Endometrial microvascular endothelial cells (primary cell): ENCODE results near the gene CCSAP. TPM values are rescaled to one million over a fixed set of nuclear protein-coding genes. Genes with fewer than 3 reads are reported as not detected.
"Not testable (repeated sequence)": the region's sequence is repeated elsewhere in the genome, so short reads cannot be mapped to it uniquely, and the experiment has no call there.

Experiments
- in situ Hi-C: cut with HindIII; loops from 2 replicates; pipeline ENCODE4 v1.10.0; 2017; ENCODE audit warnings: low sequenced_read_pairs, low pct_unique_long_range_greater_than_20kb; ENCODE audit errors: inconsistent ontology term
- total RNA-seq: library from RNA; depleted of rRNA; stranded (reverse); fragments of >200 nt; gene quantifications from one replicate; pipeline ENCODE4 v1.2.3, GENCODE V29; 2015; ENCODE audit errors: inconsistent ontology term

The CCSAP gene, protein sequence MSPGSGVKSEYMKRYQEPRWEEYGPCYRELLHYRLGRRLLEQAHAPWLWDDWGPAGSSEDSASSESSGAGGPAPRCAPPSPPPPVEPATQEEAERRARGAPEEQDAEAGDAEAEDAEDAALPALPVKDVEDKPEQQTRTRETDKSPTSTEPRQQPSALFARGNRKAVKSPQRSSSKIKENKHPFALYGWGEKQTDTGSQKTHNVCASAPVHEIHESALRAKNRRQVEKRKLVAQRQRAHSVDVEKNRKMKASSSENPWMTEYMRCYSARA
- total RNA-seq, result 7.6 TPM

DNA sequence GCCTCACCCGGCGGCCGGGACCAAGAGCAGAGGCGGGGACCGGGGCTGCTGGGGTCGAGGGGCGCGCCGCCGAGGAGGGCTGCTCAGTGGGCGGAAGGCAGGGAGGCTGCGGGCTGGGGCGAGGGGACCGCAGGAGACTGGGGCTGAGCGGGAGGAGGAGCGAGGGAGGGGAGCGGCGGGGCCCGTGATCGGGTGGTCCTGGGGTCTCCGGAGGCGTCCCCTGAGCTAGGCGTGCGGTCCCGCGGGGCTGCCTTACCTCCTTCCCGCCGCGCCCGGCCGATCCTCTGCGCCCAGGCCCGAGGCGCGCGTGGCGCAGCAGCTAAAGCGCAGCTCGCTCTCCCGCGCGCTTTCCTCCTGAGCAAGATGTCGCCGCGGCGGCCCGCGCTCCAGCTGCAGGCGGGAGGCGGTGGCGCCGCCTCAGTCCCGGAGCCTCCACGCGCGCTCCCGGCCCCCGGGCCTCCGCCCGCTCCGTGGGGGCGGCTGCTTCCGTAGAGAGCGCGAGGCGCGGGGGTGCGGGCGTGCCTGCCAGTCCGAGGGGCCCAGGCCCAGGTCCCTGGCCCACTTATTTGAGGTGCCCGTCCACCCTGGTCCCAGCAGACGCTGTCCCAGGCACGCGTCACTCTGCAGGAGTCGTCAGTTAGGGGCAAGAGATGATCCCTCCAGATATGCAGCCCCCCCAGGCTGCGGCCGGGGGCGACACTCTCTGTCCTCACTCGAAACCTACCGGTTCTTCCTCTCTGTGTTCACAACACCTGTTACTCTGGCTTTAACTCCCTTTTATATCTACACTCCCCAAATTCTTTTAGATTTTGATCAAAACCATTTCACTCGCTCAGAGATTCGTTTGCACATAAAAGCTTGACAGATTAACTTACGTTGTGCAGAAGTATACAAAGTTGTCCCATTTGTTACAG is at the start of gene CCSAP:
Gene CCSAP, minus strand, starts transcription at position 392 of the 914 bp plus-strand sequence. CDS start 582 bp downstream, outside the sequence.
- in situ Hi-C loops, result loop anchor here (25.0 kb wide), 1 partner anchor 94 kb away; the partner anchor contains the start of gene ACTA1

GRCh38 chr1:229390130-229390529 is 47.3 kb upstream of the CCSAP start:
- in situ Hi-C loops, result no loop called here

GRCh38 chr1:229388897-229389580 is 46.2 kb upstream of the CCSAP start:
- in situ Hi-C loops, result no loop called here

- in situ Hi-C loops, result no loop called here
Observed at GRCh38 chr1:229385853-229386456, 43.1 kb upstream of the CCSAP start.

GRCh38 chr1:229384822-229385221 is 42.0 kb upstream of the CCSAP start:
- in situ Hi-C loops, result no loop called here

DNA sequence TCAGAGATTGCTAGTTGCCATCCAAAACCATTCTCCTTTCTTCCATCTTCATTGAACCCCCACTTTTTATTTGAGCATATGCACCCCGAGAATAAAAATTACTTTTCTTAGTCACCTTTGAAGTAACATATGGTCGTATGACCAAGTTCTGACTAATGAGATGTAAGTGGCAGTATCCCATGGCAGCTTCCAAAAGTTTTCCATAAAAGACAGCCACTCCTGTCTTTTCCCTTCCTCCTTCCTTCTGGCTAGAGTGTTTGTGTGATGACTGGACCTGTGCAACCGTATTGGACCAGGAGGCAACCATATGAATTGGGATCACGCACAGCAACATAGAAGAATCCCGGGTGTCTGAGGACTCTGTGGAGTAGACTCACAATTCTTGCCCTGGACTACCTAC is 41.1 kb upstream of the CCSAP start:
- in situ Hi-C loops, result no loop called here

- in situ Hi-C loops, result no loop called here
Observed at GRCh38 chr1:229383188-229383587, 40.3 kb upstream of the CCSAP start.

- in situ Hi-C loops, result no loop called here
Observed at GRCh38 chr1:229381234-229381633, 38.4 kb upstream of the CCSAP start.

GRCh38 chr1:229380536-229381160 is 37.8 kb upstream of the CCSAP start:
- in situ Hi-C loops, result no loop called here

GRCh38 chr1:229379846-229380245 is 37.0 kb upstream of the CCSAP start:
- in situ Hi-C loops, result no loop called here

DNA sequence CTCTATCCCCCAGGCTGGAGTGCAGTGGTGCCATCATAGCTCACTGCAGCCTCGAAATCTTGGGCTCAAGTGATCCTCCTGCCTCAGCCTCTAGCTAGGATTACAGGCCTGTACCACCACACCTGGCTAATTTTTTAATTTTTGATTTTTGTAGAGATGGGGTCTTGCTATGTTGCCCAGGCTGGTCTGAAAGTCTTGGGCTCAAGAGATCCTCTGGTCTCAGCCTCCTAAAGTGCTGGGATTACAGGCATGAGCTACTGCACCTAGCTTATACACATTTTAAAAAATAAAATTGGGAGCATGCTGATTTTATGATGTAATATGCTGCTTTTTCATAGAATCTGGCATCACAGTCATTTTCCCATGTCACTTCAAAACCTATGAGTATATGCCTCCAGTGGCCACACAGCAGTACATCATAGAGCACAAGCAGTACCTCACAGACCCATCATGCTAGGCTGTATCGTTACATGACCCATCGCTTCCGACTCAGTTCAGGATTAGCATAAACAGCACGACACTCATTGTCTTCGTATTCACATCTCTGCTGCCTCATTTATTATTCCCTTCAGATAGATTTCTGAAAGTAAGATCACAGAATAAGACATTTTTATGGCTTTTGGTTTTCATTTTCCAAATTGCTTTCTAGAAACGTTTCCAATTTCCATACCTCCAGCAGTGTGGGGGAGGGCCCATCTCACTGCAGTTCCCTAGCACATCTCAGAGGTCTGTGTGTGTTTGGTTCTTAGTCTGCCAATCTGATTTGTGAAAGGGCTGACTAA is 35.9 kb upstream of the CCSAP start:
- in situ Hi-C loops, result no loop called here

DNA sequence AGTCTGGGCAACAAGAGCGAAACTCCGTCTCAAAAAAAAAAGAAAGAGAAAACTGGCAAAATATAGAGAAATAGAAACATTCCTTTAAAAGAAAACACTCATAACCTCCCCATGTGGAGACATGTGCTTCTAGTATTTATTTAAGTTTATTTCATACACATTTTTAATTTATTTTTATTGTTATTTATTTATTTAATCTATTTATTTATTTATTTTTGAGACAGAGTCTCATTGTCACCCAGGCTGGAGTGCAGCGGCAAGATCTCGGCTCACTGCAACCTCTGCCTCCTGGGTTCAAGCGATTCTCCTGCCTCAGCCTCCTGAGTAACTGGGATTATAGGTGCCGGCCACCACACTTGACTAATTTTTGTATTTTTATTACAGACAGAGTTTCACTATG is 35.2 kb upstream of the CCSAP start:
- in situ Hi-C loops, result not testable (repeated sequence)

GRCh38 chr1:229377429-229377828 is 34.6 kb upstream of the CCSAP start:
- in situ Hi-C loops, result no loop called here

DNA sequence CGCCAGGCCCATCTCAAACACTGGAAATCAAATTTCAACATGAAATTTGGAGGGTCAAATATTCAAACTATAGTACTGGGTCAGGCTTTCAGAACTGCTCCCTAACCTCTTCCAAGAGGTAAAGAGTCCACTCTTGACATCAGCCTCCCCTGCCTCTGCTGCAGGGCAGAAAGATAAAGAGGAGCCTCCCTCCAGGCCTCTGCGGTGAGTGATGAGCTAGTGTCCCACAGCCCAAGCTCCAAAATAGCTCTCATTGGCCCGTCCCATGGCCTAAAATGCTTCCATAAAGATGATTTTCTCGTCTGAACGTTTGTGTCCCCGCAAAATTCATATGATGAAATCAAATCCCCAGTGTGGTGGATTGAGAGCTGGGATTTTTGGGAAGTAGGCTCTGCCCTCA is 33.7 kb upstream of the CCSAP start:
- in situ Hi-C loops, result no loop called here

DNA sequence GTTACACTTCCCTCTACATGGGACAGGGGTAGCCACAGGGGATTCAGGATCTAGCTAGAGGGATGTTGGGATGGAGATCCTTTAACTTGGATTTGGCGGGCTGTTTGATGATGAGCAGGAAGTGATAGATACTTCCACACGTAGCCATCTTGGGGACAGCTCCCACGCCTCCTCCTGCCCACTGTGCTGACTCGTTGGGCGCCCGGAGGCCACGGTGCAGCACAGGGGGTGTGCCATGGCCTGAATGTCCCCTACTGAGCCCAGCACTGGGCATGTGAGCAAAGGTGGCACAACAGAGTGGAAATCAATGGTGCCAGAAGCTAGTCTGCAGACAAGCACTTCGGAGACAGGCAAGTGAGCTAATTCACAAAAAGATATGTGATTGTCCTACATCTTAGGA is 31.6 kb upstream of the CCSAP start:
- in situ Hi-C loops, result no loop called here

GRCh38 chr1:229373395-229373794 is 30.5 kb upstream of the CCSAP start:
- in situ Hi-C loops, result no loop called here

DNA sequence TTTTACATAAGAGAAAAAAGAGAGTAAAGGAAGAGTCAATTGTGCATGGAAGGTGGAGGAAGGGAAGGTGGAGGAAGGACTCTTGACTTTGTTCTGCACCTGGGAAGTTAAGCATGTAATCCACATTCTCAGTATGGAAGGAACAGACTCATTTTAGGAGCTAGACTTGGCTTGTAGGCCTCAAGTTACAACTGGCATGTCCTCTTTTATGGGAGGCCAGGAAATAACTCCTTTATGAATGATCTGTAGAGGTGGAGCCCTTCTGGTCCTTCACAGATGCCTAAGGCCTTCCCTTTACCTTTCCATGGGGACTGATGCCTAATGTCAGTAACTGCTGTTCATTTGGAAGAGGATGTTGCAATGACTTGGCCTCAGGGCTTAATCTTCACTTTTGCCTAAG is 29.4 kb upstream of the CCSAP start:
- in situ Hi-C loops, result no loop called here

GRCh38 chr1:229371624-229372023 is 28.8 kb upstream of the CCSAP start:
- in situ Hi-C loops, result no loop called here
